ENCODE measurements around the gene NSRP1.

DNA sequence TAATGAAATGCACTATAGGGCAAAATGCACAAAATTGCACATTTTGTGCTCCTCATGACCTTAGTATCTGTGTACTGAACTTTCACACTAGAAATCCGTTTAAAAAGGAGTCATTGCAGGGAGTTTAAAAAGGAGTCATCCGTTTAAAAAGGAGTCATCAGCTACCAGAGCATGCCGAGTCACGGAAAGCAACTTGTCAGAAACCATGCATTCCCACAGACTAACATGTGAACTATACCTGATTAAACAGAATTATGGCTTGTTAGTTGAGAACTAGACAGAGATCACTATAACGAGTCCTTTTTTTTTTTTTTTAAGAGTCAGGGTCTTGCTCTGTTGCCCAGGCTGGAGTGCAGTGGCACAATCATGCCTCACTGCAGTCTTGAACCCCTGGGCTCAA is 83.0 kb downstream of the NSRP1 start:
- TF ChIP-seq, protein P1, sequence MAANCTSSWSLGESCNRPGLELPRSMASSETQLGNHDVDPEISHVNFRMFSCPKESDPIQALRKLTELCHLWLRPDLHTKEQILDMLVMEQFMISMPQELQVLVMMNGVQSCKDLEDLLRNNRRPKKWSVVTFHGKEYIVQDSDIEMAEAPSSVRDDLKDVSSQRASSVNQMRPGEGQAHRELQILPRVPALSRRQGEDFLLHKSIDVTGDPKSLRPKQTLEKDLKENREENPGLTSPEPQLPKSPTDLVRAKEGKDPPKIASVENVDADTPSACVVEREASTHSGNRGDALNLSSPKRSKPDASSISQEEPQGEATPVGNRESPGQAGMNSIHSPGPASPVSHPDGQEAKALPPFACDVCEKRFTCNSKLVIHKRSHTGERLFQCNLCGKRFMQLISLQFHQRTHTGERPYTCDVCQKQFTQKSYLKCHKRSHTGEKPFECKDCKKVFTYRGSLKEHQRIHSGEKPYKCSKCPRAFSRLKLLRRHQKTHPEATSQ (CRISPR knock-in tag; IDR thresholded peaks at IDR 0.05; ENCODE audit: borderline replicate concordance), result no peak
- TF ChIP-seq ZNF644 (CRISPR knock-in tag; IDR thresholded peaks at IDR 0.05; ENCODE audit: low read depth), result no peak

Measured in HepG2 (cell line).